Measurements from ENCODE around the gene CYB561D1.
A peak's percentile ranks its signal among the peaks of the same experiment; 100 is the strongest.
"Not testable (repeated sequence)": the region's sequence is repeated elsewhere in the genome, so short reads cannot be mapped to it uniquely, and the experiment has no call there.

The CYB561D1 gene

GRCh38 chr1:109493805-109494539 lies at the start of gene CYB561D1:
Gene CYB561D1, plus strand, starts transcription at chr1:109494094. Its CDS starts 46 bp downstream, at chr1:109494140.
- peak; percentile 56 to 87 (median 75) for DNase-seq

GRCh38 chr1:109444346-109444745 lies 49.5 kb upstream of the CYB561D1 start:
- DNase-seq, result no peak

- not testable (repeated sequence) for DNase-seq
Measured at GRCh38 chr1:109445949-109446695, 47.8 kb upstream of the CYB561D1 start.

- DNase-seq, result no peak
Measured at GRCh38 chr1:109447524-109447923, 46.4 kb upstream of the CYB561D1 start.

- DNase-seq, result no peak
Measured at GRCh38 chr1:109454497-109455133, 39.3 kb upstream of the CYB561D1 start.

GRCh38 chr1:109457819-109458218 lies 36.1 kb upstream of the CYB561D1 start:
- DNase-seq, result no peak

- no peak for DNase-seq
Measured at GRCh38 chr1:109466125-109466451, 27.8 kb upstream of the CYB561D1 start.

GRCh38 chr1:109466452-109467300 lies 27.2 kb upstream of the CYB561D1 start, which contains the start of gene SYPL2:
Gene SYPL2, plus strand, starts transcription at chr1:109466546. Its CDS starts 298 bp downstream, at chr1:109466844.
- peak in 4 of 14 donors; percentile 7 to 20 (median 16) for DNase-seq

GRCh38 chr1:109467301-109467777 lies 26.6 kb upstream of the CYB561D1 start:
- no peak for DNase-seq

- DNase-seq, result no peak
Measured at GRCh38 chr1:109468061-109468460, 25.8 kb upstream of the CYB561D1 start.

GRCh38 chr1:109468903-109469302 lies 25.0 kb upstream of the CYB561D1 start:
- no peak for DNase-seq

- no peak for DNase-seq
Measured at GRCh38 chr1:109470245-109470644, 23.6 kb upstream of the CYB561D1 start.

GRCh38 chr1:109472779-109473178 lies 21.1 kb upstream of the CYB561D1 start:
- DNase-seq, result no peak

GRCh38 chr1:109473284-109474057 lies 20.4 kb upstream of the CYB561D1 start:
- DNase-seq, result not testable (repeated sequence)

GRCh38 chr1:109474697-109475096 lies 19.2 kb upstream of the CYB561D1 start:
- DNase-seq, result no peak

- no peak for DNase-seq
Measured at GRCh38 chr1:109475261-109475660, 18.6 kb upstream of the CYB561D1 start.

- DNase-seq, result no peak
Measured at GRCh38 chr1:109476825-109477224, 17.1 kb upstream of the CYB561D1 start.

- DNase-seq, result no peak
Measured at GRCh38 chr1:109477821-109478220, 16.1 kb upstream of the CYB561D1 start.

- no peak for DNase-seq
Measured at GRCh38 chr1:109478806-109479205, 15.1 kb upstream of the CYB561D1 start.

GRCh38 chr1:109479311-109479710 lies 14.6 kb upstream of the CYB561D1 start:
- no peak for DNase-seq

GRCh38 chr1:109479901-109480300 lies 14.0 kb upstream of the CYB561D1 start:
- no peak for DNase-seq
